ENCODE measurements around the gene PDE6B. TPM values are rescaled to one million over a fixed set of nuclear protein-coding genes. Genes with fewer than 3 reads are reported as not detected.

PDE6B gene
- total and polyA plus RNA-seq, 8 donors: 7.6 to 21.1 (median 16.4) TPM

- H3K4me3 ChIP-seq: no peak overlapping the region
- ATAC-seq (no peak), DNase-seq (no peak)
- intact Hi-C loops (cut with DNase I): no loop called here
- peaks cover 0 to 17% of the 10 kb centered on the region in 2 donors for H3K4me1 ChIP-seq
- no peaks in the 10 kb centered on the region for H3K36me3 ChIP-seq
- H3K27me3 ChIP-seq: no peaks in the 10 kb centered on the region
- H3K9me3 ChIP-seq: no peaks in the 10 kb centered on the region
- no peak overlapping the region for H3K27ac ChIP-seq
- no peak for TF ChIP-seq CTCF (IDR thresholded peaks at IDR 0.05)
Observed at GRCh38 chr4:700587-701264, 75.4 kb downstream of the PDE6B start.

- DNase-seq (no peak), ATAC-seq (no peak)
- Histone ChIP-seq H3K36me3 (no peaks in the 10 kb centered on the region), H3K9me3 (no peaks in the 10 kb centered on the region), H3K27ac (no peak overlapping the region), H3K4me1 (peaks cover 6 to 24% of the 10 kb centered on the region in 2 donors), H3K4me3 (no peak overlapping the region), H3K27me3 (no peaks in the 10 kb centered on the region)
- no peak for TF ChIP-seq CTCF (IDR thresholded peaks at IDR 0.05)
- intact Hi-C loops (cut with DNase I): no loop called here
Observed at GRCh38 chr4:702618-703048, 77.3 kb downstream of the PDE6B start.

GRCh38 chr4:703336-704197 lies 78.2 kb downstream of the PDE6B start:
- intact Hi-C loops (cut with DNase I): no loop called here
- Histone ChIP-seq H3K9me3 (no peaks in the 10 kb centered on the region), H3K36me3 (no peaks in the 10 kb centered on the region), H3K27me3 (no peaks in the 10 kb centered on the region), H3K4me1 (peaks cover 13 to 32% of the 10 kb centered on the region in 2 donors), H3K27ac (no peak overlapping the region), H3K4me3 (no peak overlapping the region)
- DNase-seq (no peak), ATAC-seq (no peak)
- TF ChIP-seq CTCF (IDR thresholded peaks at IDR 0.05): no peak

GRCh38 chr4:704198-704891 lies 79.0 kb downstream of the PDE6B start:
- no peaks in the 10 kb centered on the region for H3K27me3 ChIP-seq
- DNase-seq: peak in 1 of 4 donors; percentile 85
- no peaks in the 10 kb centered on the region for H3K9me3 ChIP-seq
- H3K27ac ChIP-seq: no peak overlapping the region
- ATAC-seq: no peak
- TF ChIP-seq CTCF (IDR thresholded peaks at IDR 0.05): no peak
- H3K4me1 ChIP-seq: peaks cover 13 to 31% of the 10 kb centered on the region in 2 donors
- intact Hi-C loops (cut with DNase I): no loop called here
- no peak overlapping the region for H3K4me3 ChIP-seq
- no peaks in the 10 kb centered on the region for H3K36me3 ChIP-seq

- H3K4me1 ChIP-seq: peaks cover 13 to 30% of the 10 kb centered on the region in 2 donors
- no peaks in the 10 kb centered on the region for H3K9me3 ChIP-seq
- ATAC-seq (no peak), DNase-seq (no peak)
- no peaks in the 10 kb centered on the region for H3K36me3 ChIP-seq
- no peak for TF ChIP-seq CTCF (IDR thresholded peaks at IDR 0.05)
- no peaks in the 10 kb centered on the region for H3K27me3 ChIP-seq
- peak overlapping the region in 1 of 2 donors; percentile 78 for H3K4me3 ChIP-seq
- intact Hi-C loops (cut with DNase I): no loop called here
- peak overlapping the region in 1 of 2 donors; percentile 86 for H3K27ac ChIP-seq
Observed at GRCh38 chr4:704971-705277, 79.6 kb downstream of the PDE6B start.

All from left lung (tissue), 10 donors.